HCT116 (cell line): ENCODE measurements around the gene ZFP1.

Experiments used
- EGR1 ChIP-seq: IDR thresholded peaks from 2 replicates; pipeline ENCODE4 v1.6.1; 2012; ENCODE audit warnings: low read depth
- EZH2phosphoT487 ChIP-seq: fragments of 200-600 bp; IDR thresholded peaks from 2 replicates; pipeline ENCODE4 v1.6.1; 2018; ENCODE audit warnings: antibody characterized with exemption, borderline replicate concordance
- JUND ChIP-seq: IDR thresholded peaks from 2 replicates; pipeline ENCODE4 v1.6.1; 2012
- TF ChIP-seq, protein P1 (sequence below), 3 experiments: fragments of 200-600 bp in 1 of 3; sonication (generic) in 1 of 3; IDR thresholded peaks in 2 of 3; conservative IDR thresholded peaks in 1 of 3; 2 replicates each; pipeline ENCODE4 v1.5.1; 2012 to 2017; ENCODE audit warnings: low read depth in 2 of 3, low read length in 2 of 3, antibody characterized with exemption in 1 of 3, borderline replicate concordance in 1 of 3, control low read depth in 1 of 3, mild to moderate bottlenecking in 1 of 3, mixed read lengths in 1 of 3, mixed run types in 1 of 3, moderate library complexity in 1 of 3; ENCODE audit not compliant: insufficient read depth in 1 of 3

- no peak for TF ChIP-seq EGR1
- TF ChIP-seq, protein P1, sequence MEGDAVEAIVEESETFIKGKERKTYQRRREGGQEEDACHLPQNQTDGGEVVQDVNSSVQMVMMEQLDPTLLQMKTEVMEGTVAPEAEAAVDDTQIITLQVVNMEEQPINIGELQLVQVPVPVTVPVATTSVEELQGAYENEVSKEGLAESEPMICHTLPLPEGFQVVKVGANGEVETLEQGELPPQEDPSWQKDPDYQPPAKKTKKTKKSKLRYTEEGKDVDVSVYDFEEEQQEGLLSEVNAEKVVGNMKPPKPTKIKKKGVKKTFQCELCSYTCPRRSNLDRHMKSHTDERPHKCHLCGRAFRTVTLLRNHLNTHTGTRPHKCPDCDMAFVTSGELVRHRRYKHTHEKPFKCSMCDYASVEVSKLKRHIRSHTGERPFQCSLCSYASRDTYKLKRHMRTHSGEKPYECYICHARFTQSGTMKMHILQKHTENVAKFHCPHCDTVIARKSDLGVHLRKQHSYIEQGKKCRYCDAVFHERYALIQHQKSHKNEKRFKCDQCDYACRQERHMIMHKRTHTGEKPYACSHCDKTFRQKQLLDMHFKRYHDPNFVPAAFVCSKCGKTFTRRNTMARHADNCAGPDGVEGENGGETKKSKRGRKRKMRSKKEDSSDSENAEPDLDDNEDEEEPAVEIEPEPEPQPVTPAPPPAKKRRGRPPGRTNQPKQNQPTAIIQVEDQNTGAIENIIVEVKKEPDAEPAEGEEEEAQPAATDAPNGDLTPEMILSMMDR (IDR thresholded peaks at IDR 0.05 in 2 of 3, conservative IDR thresholded peaks at IDR 0.05 in 1 of 3; ENCODE audit: borderline replicate concordance in 1 of 3, insufficient read depth in 1 of 3, low read depth in 2 of 3, low read length in 2 of 3), result no peak
- no peak for TF ChIP-seq JUND
- no peak for TF ChIP-seq EZH2phosphoT487
Measured at GRCh38 chr16:75138233-75138632, 10.1 kb upstream of the ZFP1 start.
